Upper lobe of left lung (tissue), 6 donors: ENCODE results near the gene ATG101. TPM values are rescaled to one million over a fixed set of nuclear protein-coding genes. Genes with fewer than 3 reads are reported as not detected.
A peak's percentile ranks its signal among the peaks of the same experiment; 100 is the strongest.

ENCODE experiments used
- ATAC-seq, 2 donors: fragments of 200-7000 bp; cut with Tn5 transposase; one replicate each; pipeline ENCODE4 v1.9.1; 2022; ENCODE audit warnings: mild to moderate bottlenecking in 2 of 2, moderate library complexity in 2 of 2; ENCODE audit not compliant: low FRiP score in 2 of 2
- DNase-seq, 2 donors: peaks; one replicate each; pipeline ENCODE4 v3.0.0-alpha.2; 2019 to 2020
- H3K27ac ChIP-seq, 4 donors: fragments of 200-600 bp; sonication (generic); one replicate each; pipeline ENCODE4 v1.5.1; 2016 to 2019
- H3K27me3 ChIP-seq, 4 donors: fragments of 200-600 bp; sonication (generic); one replicate each; pipeline ENCODE4 v1.5.1; 2017 to 2019
- H3K36me3 ChIP-seq, 4 donors: fragments of 200-600 bp; sonication (generic); one replicate each; pipeline ENCODE4 v1.5.1; 2016 to 2019
- H3K4me1 ChIP-seq, 4 donors: fragments of 200-600 bp; sonication (generic); one replicate each; pipeline ENCODE4 v1.5.1; 2018 to 2019
- H3K4me3 ChIP-seq, 4 donors: fragments of 200-600 bp; sonication (generic); one replicate each; pipeline ENCODE4 v1.5.1; 2017 to 2019; ENCODE audit warnings: mild to moderate bottlenecking in 2 of 4, moderate library complexity in 1 of 4
- H3K9me3 ChIP-seq, 4 donors: fragments of 200-600 bp; sonication (generic); one replicate each; pipeline ENCODE4 v1.5.1; 2018 to 2019
- EP300 ChIP-seq, 4 donors: sonication (generic); formaldehyde crosslinking; IDR thresholded peaks; one replicate each; pipeline ENCODE4 v1.5.1; 2017; ENCODE audit warnings: antibody characterized with exemption in 4 of 4, control low read depth in 2 of 4
- POLR2A ChIP-seq, 4 donors: fragments of 450-650 bp; IDR thresholded peaks; one replicate each; pipeline ENCODE4 v1.5.1; 2016 to 2017; ENCODE audit warnings: antibody characterized with exemption in 4 of 4, mild to moderate bottlenecking in 2 of 4
- POLR2AphosphoS5 ChIP-seq, 2 donors: sonication (generic); formaldehyde crosslinking; IDR thresholded peaks; one replicate each; pipeline ENCODE4 v1.5.1; 2017; ENCODE audit warnings: antibody characterized with exemption in 2 of 2
- WGBS, 2 donors: methylation state at CpG; one replicate each; pipeline ENCODE4 v1.1.5; 2017 to 2018; 5-methylcytosine and 5-hydroxymethylcytosine counted together
- total RNA-seq, 6 donors: library from RNA; depleted of rRNA in 4 of 6; stranded (reverse); fragments of >200 nt in 4 of 6; gene quantifications; one replicate each; pipeline versions ENCODE4 v1.1.0 to v1.2.1, GENCODE V29; 2016 to 2021
- TF ChIP-seq, protein P1 (sequence below), 6 experiments: fragments of 450-650 bp in 4 of 6; fragments of 200-600 bp in 2 of 6; sonication (generic) in 2 of 6; IDR thresholded peaks; one replicate each; pipeline ENCODE4 v1.5.1; 2016 to 2019; ENCODE audit warnings: antibody characterized with exemption in 6 of 6
- donor health status: DM: no; HTN: no; CAD: no; lungs with moderate emphysema.
- donor health status: DM: no; HTN: yes; CAD: no; lungs with severe emphysema.

The ATG101 gene
- total RNA-seq, 6 donors from 2014 or later, result 17.8 to 74.8 (median 35.9) TPM

DNA sequence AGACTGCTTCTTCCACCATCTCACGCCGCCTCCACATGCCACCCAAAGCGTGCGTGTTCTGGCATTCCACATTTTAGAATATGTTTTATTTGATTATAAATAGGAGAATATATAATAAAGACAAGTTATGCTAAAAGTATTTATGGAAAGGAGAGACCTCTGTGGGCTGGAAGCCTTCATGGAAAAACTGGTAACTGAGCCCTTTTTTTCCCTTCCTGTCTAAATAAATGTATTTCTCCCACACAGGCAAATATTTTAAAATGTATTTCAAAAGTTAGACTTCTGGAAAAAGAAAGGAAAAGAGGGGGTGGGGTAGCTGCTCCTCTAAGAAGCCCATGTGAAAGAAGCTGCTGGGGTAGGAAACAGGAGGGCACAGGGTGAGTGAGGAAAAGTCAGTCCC lies 34.6 kb upstream of the ATG101 start:
- ATAC-seq (no peak), DNase-seq (no peak)
- 89 to 95% methylated on average over 4 of the region's 4 CpGs for WGBS, 2 donors
- Histone ChIP-seq H3K4me1 (peaks cover 28 to 49% (median 45%) of the 10 kb centered on the region in 4 donors), H3K27me3 (no peaks in the 10 kb centered on the region), H3K9me3 (no peaks in the 10 kb centered on the region), H3K36me3 (no peaks in the 10 kb centered on the region), H3K4me3 (no peak overlapping the region), H3K27ac (peak overlapping the region in 1 of 4 donors; percentile 92)
- TF ChIP-seq POLR2A (IDR thresholded peaks at IDR 0.05), result no peak
- TF ChIP-seq EP300 (IDR thresholded peaks at IDR 0.05), result no peak
- TF ChIP-seq, protein P1, sequence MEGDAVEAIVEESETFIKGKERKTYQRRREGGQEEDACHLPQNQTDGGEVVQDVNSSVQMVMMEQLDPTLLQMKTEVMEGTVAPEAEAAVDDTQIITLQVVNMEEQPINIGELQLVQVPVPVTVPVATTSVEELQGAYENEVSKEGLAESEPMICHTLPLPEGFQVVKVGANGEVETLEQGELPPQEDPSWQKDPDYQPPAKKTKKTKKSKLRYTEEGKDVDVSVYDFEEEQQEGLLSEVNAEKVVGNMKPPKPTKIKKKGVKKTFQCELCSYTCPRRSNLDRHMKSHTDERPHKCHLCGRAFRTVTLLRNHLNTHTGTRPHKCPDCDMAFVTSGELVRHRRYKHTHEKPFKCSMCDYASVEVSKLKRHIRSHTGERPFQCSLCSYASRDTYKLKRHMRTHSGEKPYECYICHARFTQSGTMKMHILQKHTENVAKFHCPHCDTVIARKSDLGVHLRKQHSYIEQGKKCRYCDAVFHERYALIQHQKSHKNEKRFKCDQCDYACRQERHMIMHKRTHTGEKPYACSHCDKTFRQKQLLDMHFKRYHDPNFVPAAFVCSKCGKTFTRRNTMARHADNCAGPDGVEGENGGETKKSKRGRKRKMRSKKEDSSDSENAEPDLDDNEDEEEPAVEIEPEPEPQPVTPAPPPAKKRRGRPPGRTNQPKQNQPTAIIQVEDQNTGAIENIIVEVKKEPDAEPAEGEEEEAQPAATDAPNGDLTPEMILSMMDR (IDR thresholded peaks at IDR 0.05), result no peak
- no peak for TF ChIP-seq POLR2AphosphoS5 (IDR thresholded peaks at IDR 0.05)

DNA sequence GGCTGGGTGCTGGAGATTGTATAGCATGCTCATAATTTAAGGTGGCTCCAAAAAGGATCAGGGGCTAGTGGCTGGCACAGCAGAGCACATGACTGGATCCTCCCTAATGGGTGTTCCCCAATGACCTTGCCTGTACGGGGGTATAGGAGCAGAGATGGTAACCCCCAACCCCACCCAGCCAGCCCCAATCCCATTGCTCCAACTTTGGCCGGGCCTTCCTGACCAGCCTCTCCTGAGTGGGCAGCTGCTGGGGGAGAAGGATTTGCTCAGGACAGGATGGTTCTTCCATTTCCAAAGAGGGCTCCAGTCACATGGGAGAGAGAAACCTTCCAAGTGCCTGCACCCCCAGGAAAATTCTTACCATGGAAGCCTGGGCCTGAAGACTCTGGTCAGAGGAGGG lies 33.9 kb upstream of the ATG101 start:
- Histone ChIP-seq H3K4me3 (no peak overlapping the region), H3K4me1 (peaks cover 28 to 50% (median 46%) of the 10 kb centered on the region in 4 donors), H3K27me3 (no peaks in the 10 kb centered on the region), H3K36me3 (no peaks in the 10 kb centered on the region), H3K9me3 (no peaks in the 10 kb centered on the region), H3K27ac (peak overlapping the region; percentile 77 to 92 (median 82))
- ATAC-seq (no peak), DNase-seq (no peak)
- WGBS, 2 donors, result 86 to 90% methylated on average over 2 of the region's 2 CpGs
- TF ChIP-seq POLR2AphosphoS5 (IDR thresholded peaks at IDR 0.05), result no peak
- no peak for TF ChIP-seq EP300 (IDR thresholded peaks at IDR 0.05)
- TF ChIP-seq, protein P1 (IDR thresholded peaks at IDR 0.05), result no peak

DNA sequence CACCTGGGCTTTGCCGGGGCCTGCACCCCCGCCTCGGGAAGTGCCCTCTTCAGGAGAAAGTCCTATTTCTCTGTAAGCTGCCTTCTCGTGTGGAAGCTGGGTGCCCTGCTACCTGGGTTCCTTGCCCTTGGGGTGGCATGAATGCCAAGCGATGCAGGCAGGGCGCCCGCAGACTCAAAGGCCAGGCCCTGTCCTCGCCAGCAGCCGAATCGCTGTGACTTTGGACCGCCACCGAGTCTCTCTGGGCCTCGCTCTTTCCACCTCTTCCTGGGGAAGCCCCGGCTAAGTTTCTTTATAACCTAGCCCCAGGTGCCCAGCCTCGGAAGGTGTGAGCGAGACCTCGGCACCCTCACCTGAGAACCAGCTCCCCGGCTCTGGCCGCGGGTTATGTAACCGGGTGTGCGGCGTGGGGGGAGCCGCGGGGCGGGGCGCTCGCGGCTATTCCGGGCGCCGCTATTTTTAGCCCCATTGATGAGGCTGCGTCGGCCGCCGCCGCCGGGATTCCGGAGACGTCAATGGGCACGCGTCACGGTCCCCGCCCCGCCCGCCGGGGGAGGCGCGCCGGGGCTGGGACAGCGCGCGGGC lies 33.1 kb upstream of the ATG101 start:
- WGBS, 2 donors, result 22% methylated on average over 15 of the region's 53 CpGs; no CpG with 5 or more reads in 1 of the 2 donors
- peak overlapping the region; percentile 77 to 92 (median 82) for H3K27ac ChIP-seq
- no peaks in the 10 kb centered on the region for H3K27me3 ChIP-seq
- ATAC-seq (peak; percentile 70 to 75), DNase-seq (peak; percentile 92 to 99)
- H3K36me3 ChIP-seq, result peaks cover 0 to 1% (median 0%) of the 10 kb centered on the region in 4 donors
- TF ChIP-seq POLR2A (IDR thresholded peaks at IDR 0.05), result peak in 3 of 4 donors; percentile 52 to 68 (median 60)
- TF ChIP-seq, protein P1 (IDR thresholded peaks at IDR 0.05), result no peak
- peak; percentile 85 to 89 for TF ChIP-seq POLR2AphosphoS5 (IDR thresholded peaks at IDR 0.05)
- TF ChIP-seq EP300 (IDR thresholded peaks at IDR 0.05), result peak; percentile 63 to 95 (median 86)
- H3K4me3 ChIP-seq, result peak overlapping the region in 3 of 4 donors; percentile 55 to 87 (median 66)
- peaks cover 28 to 58% (median 49%) of the 10 kb centered on the region in 4 donors for H3K4me1 ChIP-seq
- H3K9me3 ChIP-seq, result no peaks in the 10 kb centered on the region

DNA sequence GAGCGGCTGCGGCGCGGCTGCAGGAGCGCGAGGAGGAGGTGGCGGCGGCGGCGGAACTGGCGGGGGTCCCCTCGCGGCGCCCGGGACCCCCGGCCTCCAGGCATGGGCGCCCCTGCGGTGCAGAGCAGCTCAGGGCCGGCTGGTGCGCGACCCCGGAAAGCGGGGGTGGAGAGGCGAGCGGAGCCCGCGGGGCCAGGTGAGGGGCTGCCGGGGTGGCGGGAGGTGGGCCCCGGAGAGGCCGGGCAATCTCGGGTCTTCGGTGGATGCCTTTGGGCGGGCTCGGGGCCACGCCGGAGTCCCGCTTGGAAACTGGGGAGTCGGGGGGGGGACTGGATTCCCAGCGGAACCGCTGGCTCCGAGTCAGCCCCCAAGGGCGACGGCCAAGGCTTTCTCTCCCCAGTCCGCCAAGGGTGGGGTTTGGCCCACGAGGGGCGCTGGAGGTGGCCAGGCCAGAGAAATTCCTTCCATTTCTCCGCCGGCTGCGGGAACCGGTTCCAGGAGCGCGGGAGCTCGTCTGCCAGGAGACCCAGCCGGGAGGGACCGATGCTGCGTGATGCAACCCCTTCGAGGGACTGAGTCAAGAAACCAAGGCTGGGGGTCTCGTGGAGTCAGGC lies 32.4 kb upstream of the ATG101 start:
- Histone ChIP-seq H3K27ac (peak overlapping the region; percentile 89 to 92 (median 90)), H3K4me3 (peak overlapping the region; percentile 55 to 87 (median 64)), H3K9me3 (no peaks in the 10 kb centered on the region), H3K4me1 (peaks cover 26 to 58% (median 50%) of the 10 kb centered on the region in 4 donors), H3K27me3 (no peaks in the 10 kb centered on the region), H3K36me3 (peaks cover 0 to 8% (median 0%) of the 10 kb centered on the region in 4 donors)
- ATAC-seq, result peak in 1 of 2 donors; percentile 46
- 3 to 4% methylated on average over 5 to 44 of the region's 59 CpGs for WGBS, 2 donors
- peak in 1 of 2 donors; percentile 90 for DNase-seq
- TF ChIP-seq EP300 (IDR thresholded peaks at IDR 0.05) (no peak), POLR2AphosphoS5 (IDR thresholded peaks at IDR 0.05) (no peak), POLR2A (IDR thresholded peaks at IDR 0.05) (no peak)
- TF ChIP-seq, protein P1 (IDR thresholded peaks at IDR 0.05), result no peak
